HPDE6-E6E7 (cell line): Measurements from ENCODE around the gene SLC2A5.
"Not testable (repeated sequence)": the region's sequence is repeated elsewhere in the genome, so short reads cannot be mapped to it uniquely, and the experiment has no call there.

ENCODE experiments used
- DNase-seq: peaks from one replicate; pipeline ENCODE4 v3.0.0; 2011; ENCODE audit warnings: missing footprints; ENCODE audit errors: extremely low spot score

The SLC2A5 gene

DNA sequence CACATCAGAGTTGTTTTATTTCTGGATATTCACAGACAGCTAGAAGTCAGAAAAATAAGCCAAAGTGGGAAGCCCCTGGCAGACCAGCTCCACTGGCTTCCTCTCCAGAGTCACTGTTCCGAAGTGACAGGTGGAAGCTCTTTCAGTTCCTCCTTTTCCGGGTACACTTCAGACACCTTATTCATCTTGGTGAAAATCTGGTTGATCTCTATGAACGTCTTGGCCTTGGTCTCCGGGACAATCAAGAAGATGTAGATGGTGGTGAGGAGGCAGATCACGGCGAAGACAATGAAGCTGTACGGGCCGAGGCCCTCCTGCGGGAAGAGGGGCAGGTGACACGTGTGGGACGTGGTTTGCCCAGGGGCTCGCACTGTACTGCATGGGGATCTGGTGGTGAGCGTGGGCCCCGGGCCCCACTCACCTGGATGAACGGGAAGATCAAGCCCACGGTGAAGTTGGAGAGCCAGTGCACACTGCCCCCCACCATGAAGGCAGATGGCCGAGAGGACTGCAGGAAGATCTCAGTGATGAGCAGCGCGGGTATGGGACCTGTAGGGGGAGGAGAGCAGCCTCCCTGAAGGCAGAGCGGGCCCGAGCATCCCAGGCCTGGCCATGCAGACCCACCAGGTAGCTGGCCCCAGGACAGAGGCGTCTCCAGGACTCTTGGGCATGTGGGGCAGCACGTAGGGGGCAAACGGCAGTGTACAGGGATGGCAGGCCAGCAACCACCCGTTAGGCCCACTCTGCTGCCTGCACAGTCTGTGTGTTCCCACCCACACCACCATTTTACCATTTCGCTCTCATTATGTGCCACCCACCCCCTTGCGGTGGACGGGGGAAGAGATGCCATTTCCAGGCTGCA is 31.7 kb downstream of the SLC2A5 start:
- no peak for DNase-seq

DNA sequence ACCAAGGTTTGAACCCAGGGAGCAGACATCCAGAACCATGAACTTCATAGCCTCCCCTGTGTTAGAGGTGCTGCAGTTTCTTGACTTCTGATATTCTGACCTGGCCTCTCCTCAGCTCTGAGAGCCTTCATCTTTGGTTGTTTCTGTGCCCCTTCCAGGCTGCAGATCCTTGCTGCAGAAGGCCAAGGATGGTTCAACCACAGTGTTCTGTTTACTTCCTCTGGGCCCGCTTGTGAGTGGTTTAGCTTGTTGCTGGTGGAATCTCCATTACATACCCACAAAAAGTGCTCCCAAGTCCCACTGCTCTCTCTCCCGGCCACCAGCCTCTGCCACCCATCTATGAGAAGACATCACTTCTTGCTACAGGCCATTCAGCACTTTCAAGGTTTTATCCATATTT is 34.2 kb downstream of the SLC2A5 start:
- DNase-seq: no peak

DNA sequence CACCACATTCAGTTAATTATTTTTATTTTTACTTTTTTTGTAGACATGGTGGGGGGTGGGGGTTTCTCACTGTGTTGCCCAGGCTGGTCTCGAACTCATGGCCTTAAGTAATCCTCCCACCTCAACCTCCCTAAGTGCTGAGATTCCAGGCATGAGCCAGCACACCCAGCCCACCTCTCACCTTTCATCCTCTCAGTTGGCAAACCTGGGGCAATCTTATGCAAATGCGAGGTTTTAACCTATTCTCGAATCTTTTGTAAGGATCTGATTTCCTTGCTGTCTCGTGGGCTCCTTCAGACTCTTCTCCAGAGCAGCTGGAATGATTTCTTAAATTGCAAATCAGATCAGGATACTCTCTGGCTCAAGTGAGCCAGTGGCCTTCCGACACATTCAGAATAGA is 36.1 kb downstream of the SLC2A5 start:
- DNase-seq: no peak

DNA sequence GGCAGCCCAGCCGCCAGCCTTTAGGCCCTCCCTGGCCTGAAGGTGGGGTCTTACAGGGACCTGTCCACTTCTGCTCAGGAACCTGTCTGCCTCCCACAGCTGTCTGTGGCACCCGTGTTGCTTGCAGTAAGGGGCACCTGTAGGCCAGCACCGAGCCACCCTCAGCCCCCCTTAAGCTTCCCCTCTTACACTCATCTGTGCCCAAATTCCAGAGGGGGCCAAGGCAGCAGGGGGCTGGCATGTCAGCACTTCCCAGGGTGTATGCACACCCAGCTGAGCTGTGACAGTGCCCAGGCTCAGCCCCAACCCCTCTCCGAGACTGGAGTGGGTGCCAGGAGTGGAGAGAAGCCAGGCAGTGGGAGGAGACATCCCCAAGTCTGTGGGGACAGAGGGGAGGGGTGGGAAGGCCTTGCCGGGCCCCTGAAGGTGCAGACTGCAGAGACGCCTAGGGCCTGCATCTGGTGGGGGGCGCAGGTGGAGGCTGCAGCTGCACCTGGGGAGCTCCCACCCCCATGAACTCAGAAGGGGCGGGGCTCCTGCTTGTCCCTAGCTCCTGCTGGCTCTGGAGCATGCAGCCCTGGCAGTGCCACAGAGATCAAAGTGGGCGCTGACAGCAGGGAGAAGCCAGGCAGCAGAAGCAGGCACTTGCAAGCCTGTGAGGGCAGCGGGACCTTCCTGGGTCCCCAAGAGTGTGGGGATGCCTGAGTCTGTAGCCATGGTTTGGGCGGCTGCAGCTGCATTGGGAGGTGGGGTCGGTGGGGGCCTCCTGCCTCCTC is 37.8 kb downstream of the SLC2A5 start:
- DNase-seq: no peak

DNA sequence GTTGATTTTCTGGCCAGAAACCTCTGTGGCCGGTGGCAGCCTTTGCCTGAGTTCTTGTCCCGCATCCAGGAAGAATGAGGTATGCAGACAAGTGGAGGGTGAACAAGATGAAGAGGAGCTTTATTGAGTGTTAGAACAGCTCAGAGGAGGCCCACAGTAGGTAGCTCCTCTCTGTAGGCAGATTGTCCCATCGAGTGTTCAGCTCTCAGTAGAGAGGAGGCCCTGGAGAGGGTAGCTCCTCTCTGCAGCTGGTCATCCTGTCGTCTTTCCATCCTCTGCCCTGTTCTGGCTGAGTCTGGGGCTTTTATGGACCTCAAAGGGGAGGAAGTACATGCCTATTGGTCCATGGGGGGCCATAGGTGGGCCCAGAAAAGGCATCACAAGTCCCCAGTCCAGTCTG is 38.4 kb downstream of the SLC2A5 start:
- DNase-seq: not testable (repeated sequence)

DNA sequence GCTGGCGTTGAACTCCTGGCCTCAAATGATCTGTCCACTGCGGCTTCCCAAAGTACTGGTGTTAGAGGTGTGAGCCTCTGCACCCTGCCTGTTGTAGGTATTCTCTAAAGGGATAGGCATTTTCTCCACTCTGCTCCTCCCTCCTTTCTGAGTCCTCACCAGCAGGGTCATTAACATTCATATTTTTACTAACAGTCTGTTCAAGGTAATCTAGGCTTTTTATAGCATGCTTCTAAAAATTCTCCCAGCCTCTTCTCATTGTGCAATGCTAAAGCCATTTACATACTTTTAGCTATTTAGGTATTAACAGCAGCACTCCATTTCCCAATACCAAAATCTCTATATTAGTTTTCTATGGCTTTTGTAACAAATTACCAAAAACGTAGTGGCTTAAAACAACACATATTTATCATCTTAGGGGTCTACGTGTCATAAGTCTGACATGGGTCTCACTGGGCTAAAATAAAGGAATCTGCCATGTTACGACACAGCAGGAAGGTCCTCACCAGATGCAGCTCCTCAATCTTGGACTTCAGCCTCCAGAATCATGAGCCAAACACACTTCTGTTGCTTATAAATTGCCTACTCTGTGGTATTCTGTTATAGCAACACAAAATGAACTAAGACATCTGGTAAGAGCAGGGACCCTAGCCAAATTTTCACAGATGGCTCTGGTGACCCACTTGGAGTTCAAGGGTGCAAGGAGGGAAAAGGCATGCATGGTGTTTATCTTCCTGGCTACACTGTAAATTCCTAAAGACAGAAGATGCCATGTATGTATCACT is 40.3 kb downstream of the SLC2A5 start:
- no peak for DNase-seq

DNA sequence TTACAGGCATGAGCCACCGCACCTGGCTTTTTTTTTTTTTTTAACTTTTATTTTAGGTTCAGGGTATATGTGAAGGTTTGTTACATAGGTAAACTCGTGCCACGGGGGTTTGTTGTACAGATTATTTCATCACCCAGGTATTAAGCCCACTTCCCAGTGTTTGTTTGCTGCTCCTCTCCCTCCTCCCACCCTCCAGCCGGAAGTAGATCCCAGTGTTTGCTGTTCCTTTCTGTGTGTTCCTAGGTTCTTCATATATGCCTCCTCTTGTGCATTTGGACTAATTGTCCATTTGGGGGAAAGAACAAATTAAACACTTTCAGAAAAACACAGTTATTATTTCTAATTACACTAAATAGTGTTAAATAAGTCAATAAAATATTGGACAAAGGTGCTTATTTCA is 42.1 kb downstream of the SLC2A5 start:
- DNase-seq: no peak

DNA sequence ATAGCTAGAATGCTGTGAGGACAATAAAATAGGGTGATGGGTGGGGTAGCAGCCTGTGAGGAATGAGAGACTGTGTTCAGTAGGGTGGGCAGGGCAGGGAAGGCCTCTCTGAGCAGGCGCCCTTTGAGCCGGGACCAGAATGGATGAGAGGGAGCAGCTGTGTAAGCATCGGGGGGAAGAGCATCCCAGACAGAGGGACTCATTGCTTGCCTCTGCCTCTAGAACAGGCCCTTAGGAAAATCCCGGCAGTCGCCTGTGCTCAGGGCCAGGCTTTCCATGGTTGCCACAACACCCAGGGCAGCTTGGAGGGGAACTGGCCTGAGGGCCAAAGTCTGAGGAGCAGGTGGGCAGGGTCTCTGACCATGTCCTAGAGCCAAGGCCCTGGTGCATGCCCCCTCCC is 44.0 kb downstream of the SLC2A5 start:
- no peak for DNase-seq

DNA sequence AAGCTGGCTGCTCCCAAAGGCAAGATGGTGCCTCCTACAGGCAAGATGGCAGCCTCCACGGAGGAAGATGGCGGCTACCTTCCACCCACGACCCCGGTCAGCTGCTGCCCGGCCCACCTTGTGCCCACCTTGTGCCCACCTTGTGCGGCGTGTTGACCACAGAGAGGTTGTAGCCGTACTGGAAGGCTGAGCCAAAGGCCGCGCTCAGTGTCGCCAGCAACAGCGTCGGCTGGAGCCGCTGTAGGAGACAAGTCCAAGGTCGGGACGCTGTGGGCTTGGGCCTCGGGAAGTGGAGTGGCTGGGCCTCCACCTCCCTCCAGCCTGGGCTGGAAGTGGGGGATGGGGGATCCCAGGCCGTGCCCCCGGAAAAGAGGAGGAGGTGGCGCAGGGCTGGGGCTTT is 44.6 kb downstream of the SLC2A5 start:
- DNase-seq: no peak

DNA sequence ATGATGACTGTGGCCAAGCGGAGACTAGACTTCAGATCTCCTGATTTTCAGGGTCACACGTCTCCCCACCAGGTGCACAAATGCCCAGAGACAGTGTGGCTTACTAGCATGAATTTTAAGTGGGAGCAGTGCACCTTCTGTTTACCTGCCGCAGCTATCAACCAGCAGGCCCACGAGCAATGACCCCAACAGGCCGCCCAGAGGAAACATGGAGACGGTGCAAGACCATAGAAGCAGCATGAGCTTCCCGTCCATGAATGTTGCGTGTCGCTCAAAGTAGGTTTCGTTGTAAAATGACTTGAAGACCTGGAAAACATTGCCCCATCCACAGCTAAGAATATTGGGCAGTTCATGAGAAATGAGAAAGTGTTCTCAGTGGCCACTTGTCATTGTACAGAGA is 46.7 kb downstream of the SLC2A5 start:
- no peak for DNase-seq

DNA sequence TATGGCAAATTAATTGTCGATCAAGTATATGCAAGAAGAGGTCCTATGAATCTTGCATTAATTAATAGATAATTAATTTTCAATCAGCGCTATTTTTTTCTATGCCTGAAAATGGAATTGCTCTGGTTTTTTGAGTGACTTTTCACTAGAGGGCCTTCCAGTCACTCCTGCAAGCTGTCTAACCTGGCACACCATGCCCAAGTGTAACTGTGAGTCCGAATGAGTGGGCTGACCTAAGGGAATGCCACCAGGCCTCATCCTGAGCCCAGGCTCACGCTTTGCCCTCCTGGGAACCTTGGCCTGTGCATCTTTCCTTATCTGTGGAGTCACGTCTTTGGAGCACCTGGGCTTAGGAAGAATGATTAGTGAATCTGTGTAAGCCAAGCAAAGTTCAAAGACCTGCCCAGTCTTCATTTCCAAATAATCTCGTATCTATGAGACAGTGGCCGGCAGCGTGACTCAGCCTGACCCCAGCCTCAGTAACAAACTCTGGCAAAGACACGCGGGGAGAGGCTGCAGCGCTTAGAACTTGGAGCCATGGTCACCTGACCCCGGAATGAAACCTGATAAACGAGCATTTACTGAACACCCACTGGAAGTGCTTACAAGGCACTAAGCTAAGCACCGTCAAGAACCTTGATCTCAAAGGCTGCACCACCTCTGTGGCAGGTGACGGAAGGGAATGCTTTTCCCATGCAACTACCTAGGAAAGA is 47.3 kb downstream of the SLC2A5 start:
- not testable (repeated sequence) for DNase-seq

DNA sequence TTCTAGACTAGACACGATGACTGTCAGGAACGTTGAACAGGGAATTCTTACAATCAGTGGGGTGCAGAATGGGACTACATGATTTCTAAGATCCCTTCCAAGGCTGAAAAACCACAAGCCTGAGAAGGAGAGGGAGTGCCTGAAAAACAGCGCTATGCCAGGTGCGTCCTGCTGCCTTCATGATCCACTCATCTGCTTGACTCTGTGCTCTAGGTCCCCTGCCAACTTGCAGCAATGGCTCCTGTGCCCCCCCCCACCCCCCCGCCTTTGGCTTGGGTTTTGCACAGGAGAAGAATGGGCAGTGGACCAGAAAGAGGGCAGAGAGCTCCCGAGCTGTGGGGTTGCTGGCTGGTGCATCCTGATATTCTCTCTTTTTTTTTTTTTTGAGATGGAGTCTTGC is 49.1 kb downstream of the SLC2A5 start:
- no peak for DNase-seq

DNA sequence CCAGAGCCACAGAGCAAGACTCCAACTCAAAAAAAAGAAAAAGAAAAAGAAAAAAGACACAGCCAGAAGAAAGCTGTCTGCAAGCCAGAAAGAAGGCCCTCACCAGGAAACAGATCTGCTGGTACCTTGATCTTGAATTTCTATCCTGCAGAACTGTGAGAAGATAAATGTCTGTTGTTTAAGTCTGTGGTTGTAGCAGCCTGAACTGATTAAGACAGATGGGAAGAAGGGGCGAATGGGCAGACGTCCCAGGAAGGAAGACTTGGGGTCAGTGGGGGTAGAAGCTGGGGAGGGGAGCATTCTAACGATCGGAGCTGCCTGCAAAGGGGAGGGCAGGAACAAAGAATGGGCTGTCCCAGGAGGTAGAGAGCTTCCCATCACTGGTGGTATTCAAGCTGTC is 49.5 kb downstream of the SLC2A5 start:
- no peak for DNase-seq

DNA sequence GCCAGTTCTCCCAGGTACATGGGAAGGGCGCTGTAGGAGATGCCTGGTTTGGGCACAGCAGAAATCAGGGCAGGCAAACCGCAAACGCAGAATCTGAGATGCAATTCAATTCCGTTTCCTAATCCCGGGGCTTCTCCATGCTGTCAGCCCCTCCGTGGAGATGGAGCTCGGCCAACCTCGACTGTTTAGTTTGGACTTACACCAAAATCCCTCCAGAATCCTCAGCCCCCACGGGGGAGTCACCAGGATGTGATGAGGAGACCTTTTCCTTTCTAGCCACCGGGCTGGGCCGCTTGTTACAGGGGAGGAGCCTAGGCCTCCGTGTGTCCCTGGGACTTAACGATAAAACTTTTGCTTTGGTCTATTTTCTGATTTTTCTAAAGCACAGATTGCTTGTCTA is 51.1 kb downstream of the SLC2A5 start:
- DNase-seq: no peak

DNA sequence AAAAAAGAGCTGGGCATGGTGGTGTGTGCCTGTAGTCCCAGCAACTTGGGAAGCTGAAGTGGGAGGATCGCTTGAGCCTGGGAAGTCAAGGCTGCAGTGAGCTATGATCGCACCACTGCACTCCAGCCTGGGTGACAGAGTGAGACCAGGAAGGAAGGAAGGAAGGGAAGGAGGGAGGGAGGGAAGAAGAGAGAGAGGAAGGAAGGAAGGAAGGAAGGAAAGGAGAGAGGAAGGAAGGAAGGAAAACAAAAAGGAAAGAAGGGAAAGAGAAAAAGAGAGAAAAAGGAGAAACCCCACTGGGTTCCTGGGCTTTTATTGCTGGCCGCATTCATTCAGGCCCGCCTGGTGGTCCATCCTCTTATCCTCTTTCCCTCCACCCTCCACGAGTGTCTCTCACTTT is 53.0 kb downstream of the SLC2A5 start:
- DNase-seq: no peak

DNA sequence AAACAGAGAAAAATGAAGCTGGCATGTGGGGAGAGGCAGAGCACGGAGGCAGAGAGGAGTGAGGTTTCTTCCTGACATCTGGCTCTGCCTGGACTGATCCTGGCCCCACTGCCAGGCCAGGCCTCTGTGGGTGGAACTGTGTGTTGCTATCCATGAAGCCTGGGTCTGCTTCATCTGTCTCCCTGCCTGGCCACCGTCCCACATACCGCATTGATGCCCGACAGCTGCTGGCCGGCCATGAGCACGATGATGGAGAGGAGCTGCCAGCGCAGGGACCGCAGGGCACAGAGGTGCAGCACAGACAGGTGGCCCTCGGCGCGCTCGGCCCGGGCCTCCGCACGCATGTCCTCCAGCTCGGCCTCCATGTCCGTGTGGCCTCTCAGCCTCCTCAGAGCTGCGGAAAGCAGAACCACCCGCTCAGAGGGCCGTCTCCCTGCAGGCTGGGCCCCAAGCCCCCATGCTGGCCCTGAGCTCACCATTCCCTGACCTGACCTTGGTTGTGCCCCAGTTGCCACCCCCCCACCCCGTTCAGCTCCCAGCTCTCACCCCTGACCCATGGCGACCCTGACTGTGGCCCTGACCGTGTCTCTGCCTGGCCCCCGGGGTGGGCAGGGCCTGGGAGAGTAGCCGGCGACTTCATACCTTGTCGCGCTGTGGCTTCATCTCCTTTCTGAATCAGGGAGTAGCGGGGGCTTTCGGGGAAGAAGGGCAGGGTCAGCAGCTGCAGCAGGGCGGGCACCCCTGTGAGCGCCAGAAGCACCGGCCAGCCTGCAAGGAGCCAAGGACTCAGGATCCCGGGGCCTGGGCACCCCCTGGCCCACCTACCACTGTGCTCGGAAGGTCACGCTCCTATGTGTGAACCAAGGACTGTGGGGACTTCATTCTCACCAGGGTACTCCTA is 54.7 kb downstream of the SLC2A5 start:
- no peak for DNase-seq

DNA sequence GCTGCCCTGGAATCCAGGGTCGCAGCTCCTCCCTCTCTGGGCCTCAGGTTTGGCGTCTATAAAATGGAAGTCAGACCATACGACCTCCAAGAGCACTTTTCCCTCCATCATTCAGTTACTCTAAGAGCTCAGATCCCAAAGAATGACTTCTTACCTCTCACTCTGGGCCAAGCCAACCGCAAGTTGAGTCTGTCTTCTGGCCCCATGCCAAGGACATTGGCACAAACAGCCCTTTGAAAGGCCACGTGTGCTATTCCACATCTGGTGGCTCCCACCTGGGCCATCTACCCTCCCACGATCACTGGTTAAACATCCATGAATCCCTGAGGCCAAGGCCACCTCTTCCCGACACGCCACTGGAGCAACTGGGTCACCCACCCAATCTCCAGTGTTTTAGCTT is 55.6 kb downstream of the SLC2A5 start:
- no peak for DNase-seq

DNA sequence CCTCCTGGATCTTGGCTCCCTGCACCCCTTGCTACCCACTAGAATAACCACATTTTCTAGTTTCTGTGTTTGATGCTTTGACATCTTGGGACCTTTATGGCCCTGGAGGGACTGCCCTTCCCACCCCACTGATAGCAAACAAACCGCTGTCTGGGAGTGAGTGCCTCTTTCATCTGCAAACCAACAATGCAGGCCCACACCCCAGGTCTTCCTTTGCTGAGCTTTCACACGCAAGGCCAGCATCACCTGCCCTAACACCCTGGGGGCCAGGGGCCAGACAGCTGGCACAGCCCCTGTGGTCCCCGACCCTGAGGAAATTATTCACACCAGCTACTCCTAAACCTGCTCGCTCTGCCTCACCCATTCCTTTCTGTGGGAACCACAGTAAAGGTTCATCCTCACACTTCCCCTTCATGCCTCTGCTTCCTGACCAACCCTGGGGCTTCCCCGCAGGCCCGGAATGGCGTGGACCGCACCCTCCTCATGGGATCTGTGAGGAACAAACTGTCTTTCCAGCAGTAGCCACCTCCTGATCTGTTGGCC is 58.6 kb downstream of the SLC2A5 start:
- no peak for DNase-seq

DNA sequence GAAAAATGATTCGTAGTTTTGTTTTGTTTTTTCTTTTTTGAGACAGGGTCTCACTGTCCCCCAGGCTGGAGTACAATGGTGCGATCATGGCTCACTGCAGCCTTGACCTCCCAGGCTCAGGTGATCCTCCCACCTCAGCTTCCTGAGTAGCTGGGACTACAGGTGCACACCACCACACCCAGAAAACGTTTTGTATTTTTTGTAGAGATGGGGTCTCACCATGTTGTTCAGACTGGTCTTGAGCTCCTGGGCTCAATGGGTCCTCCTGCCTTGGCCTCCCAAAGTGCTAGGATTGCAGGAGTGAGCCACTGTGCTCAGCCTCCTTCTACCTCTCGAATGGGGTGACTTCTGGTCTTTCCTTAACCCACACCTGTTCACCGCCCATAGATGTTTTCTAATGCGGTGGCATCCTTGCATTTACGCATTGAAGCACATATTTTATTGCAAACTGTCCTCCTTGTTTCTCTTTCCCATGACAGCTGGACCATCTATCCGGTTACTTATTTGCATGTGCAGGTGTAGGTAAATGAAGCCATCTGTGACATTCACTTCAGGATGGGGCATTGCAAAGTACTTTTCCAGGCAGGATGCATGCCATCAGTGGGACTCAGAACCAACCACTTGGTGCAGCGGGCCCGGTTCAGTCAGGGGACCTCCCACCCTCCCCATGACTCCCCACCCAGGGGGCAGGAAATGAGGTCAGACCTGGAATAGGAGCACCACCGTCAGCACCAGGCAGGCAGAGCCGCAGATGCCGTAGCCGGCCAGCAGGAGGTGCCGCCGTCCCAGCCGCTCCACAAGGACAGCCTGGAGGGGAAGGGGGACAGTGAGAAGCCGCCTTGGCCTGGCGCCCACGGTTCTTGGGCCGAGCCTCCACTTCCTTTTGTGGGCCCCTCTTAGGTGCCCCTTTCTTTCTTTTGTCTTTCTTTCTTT is 59.7 kb downstream of the SLC2A5 start:
- no peak for DNase-seq
